B cell (primary cell): ENCODE measurements around the gene AUTS2. TPM values are rescaled to one million over a fixed set of nuclear protein-coding genes. Genes with fewer than 3 reads are reported as not detected.

Experiments
- ATAC-seq: fragments of 200-7000 bp; cut with Tn5 transposase; one replicate; pipeline ENCODE4 v1.10.0; 2021; ENCODE audit warnings: low read depth, mild to moderate bottlenecking, moderate number of reproducible peaks, moderate library complexity
- CTCF ChIA-PET: fragments of 350-600 bp; sonication (Branson Sonifier 250); formaldehyde crosslinking; loops from one replicate; lab custom pipeline; 2021; ENCODE audit warnings: antibody characterized with exemption, inconsistent platforms; lab: Charles Lee
- POLR2A ChIA-PET: fragments of 350-600 bp; sonication (Branson Sonifier 250); formaldehyde crosslinking; loops from one replicate; lab custom pipeline; 2021; ENCODE audit warnings: antibody characterized with exemption; lab: Charles Lee
- DNase-seq: peaks from one replicate; pipeline ENCODE4 v3.0.0; 2013
- H2AFZ ChIP-seq: 2 replicates; pipeline ENCODE4 v1.6.1; 2012; ENCODE audit warnings: mild to moderate bottlenecking, low read depth, low read length; ENCODE audit not compliant: insufficient read depth, poor library complexity, severe bottlenecking
- H3K27ac ChIP-seq, 2 donors: 1 replicate in 1 of 2; 2 replicates in 1 of 2; pipeline ENCODE4 v1.5.1; 2012 to 2013; ENCODE audit warnings: low read length in 2 of 2, mild to moderate bottlenecking in 2 of 2, moderate library complexity in 1 of 2
- H3K27me3 ChIP-seq, 4 experiments: fragments of 200-600 bp in 1 of 4; sonication (generic) in 1 of 4; replicated peaks in 1 of 4; 1 replicate in 2 of 4; 2 replicates in 2 of 4; pipeline versions ENCODE4 v1.6.1 to v1.7.0; 2013 to 2016; ENCODE audit warnings: low read length in 3 of 4, mild to moderate bottlenecking in 2 of 4, mixed read lengths in 1 of 4, moderate library complexity in 1 of 4; ENCODE audit not compliant: insufficient read depth in 4 of 4, control insufficient read depth in 3 of 4; ENCODE audit errors: control extremely low read depth in 1 of 4
- H3K36me3 ChIP-seq, 2 experiments: replicated peaks in 1 of 2; 1 replicate in 1 of 2; 2 replicates in 1 of 2; pipeline versions ENCODE4 v1.6.1 to v1.7.1; 2013; ENCODE audit warnings: low read length in 1 of 2; ENCODE audit not compliant: insufficient read depth in 2 of 2, control insufficient read depth in 1 of 2; ENCODE audit errors: control extremely low read depth in 1 of 2, extremely low read depth in 1 of 2
- H3K4me1 ChIP-seq, 2 donors: fragments of 200-600 bp in 1 of 2; sonication (generic) in 1 of 2; 1 replicate in 1 of 2; 2 replicates in 1 of 2; pipeline versions ENCODE4 v1.5.1 to v1.6.1; 2013 to 2017; ENCODE audit warnings: low read length in 2 of 2; ENCODE audit not compliant: control insufficient read depth in 2 of 2, insufficient read depth in 2 of 2
- H3K4me2 ChIP-seq: replicated peaks from 2 replicates; pipeline ENCODE3; 2012; ENCODE audit warnings: mild to moderate bottlenecking, low read depth, low read length; ENCODE audit not compliant: poor library complexity, severe bottlenecking
- H3K4me3 ChIP-seq, 5 experiments: fragments of 200-600 bp in 1 of 5; sonication (generic) in 1 of 5; 1 replicate in 3 of 5; 2 replicates in 2 of 5; pipeline versions ENCODE4 v1.5.1 to v1.7.0; 2011 to 2016; ENCODE audit warnings: low read length in 4 of 5, mild to moderate bottlenecking in 4 of 5, low read depth in 2 of 5, control low read depth in 1 of 5, moderate library complexity in 1 of 5; ENCODE audit not compliant: insufficient read depth in 1 of 5; ENCODE audit errors: control extremely low read depth in 1 of 5, extremely low read depth in 1 of 5
- H3K79me2 ChIP-seq: fragments of 200-600 bp; sonication (generic); one replicate; pipeline ENCODE4 v1.6.0; 2016; ENCODE audit warnings: low read length; ENCODE audit not compliant: control insufficient read depth, insufficient read depth
- H3K9ac ChIP-seq: fragments of 200-600 bp; sonication (generic); 2 replicates; pipeline ENCODE4 v1.6.1; 2017; ENCODE audit warnings: mild to moderate bottlenecking, low read length, moderate library complexity
- H3K9me3 ChIP-seq, 3 donors: one replicate each; pipeline versions ENCODE4 v1.6.1 to v1.7.1; 2013; ENCODE audit warnings: low read length in 2 of 3; ENCODE audit not compliant: control insufficient read depth in 2 of 3, insufficient read depth in 1 of 3; ENCODE audit errors: control extremely low read depth in 1 of 3
- H4K20me1 ChIP-seq: 2 replicates; pipeline ENCODE4 v1.6.0; 2012; ENCODE audit warnings: mild to moderate bottlenecking, low read length; ENCODE audit not compliant: insufficient read depth, control insufficient read depth, poor library complexity, severe bottlenecking
- H3K27ac Mint-ChIP-seq: one replicate; pipeline ENCODE4 v1.8.0; 2021; ENCODE audit warnings: mixed read lengths
- H3K27me3 Mint-ChIP-seq: one replicate; pipeline ENCODE4 v1.8.0; 2021; ENCODE audit warnings: mixed read lengths
- H3K4me1 Mint-ChIP-seq: one replicate; pipeline ENCODE4 v1.8.0; 2021; ENCODE audit warnings: mixed read lengths
- H3K4me3 Mint-ChIP-seq: one replicate; pipeline ENCODE4 v1.8.0; 2021; ENCODE audit warnings: mixed read lengths
- H3K9me3 Mint-ChIP-seq: one replicate; pipeline ENCODE4 v1.8.0; 2022; ENCODE audit warnings: mixed read lengths; ENCODE audit not compliant: insufficient read depth
- CTCF ChIP-seq: fragments of 200-600 bp; IDR thresholded peaks from one replicate; pipeline ENCODE4 v1.8.0; 2022; ENCODE audit warnings: antibody characterized with exemption, mild to moderate bottlenecking
- EZH2 ChIP-seq: IDR thresholded peaks from 2 replicates; pipeline ENCODE4 v1.6.1; 2012; ENCODE audit warnings: borderline replicate concordance, low read depth, mild to moderate bottlenecking, moderate library complexity, low read length; ENCODE audit not compliant: insufficient read depth, poor library complexity, severe bottlenecking
- WGBS: methylation state at CpG from one replicate; pipeline ENCODE4 v1.1.5; 2013; ENCODE audit warnings: missing lambda C conversion rate; ENCODE audit not compliant: insufficient coverage; 5-methylcytosine and 5-hydroxymethylcytosine counted together
- intact Hi-C: fragments of 100-400 bp; cut with micrococcal nuclease; formaldehyde crosslinking; loops from one replicate; pipeline ENCODE4 v1.10.0; 2022
- polyA plus RNA-seq: library from polyadenylated mRNA; depleted of rRNA; stranded (reverse); fragments of >200 nt; gene quantifications from 2 replicates; pipeline ENCODE4 v1.2.3, GENCODE V29; 2012
- total RNA-seq, 2 donors: library from RNA; stranded (reverse); fragments of 120-200 nt in 1 of 2; gene quantifications; 1 replicate in 1 of 2; 2 replicates in 1 of 2; pipeline versions ENCODE4 v1.2.3 to v1.2.4, GENCODE V29; 2013 to 2022

AUTS2 gene
- total and polyA plus RNA-seq, 2 donors (not counting 1 experiment from before 2014, with no cell fraction given), result 22.3 to 35.0 TPM

GRCh38 chr7:70618020-70618551 is 1019.8 kb downstream of the AUTS2 start:
- Mint-ChIP-seq H3K4me3 (no peak overlapping the region), H3K27ac (no peak overlapping the region), H3K27me3 (no peaks in the 10 kb centered on the region), H3K4me1 (peaks cover 19% of the 10 kb centered on the region), H3K9me3 (no peaks in the 10 kb centered on the region)
- Histone ChIP-seq H2AFZ (no peak overlapping the region), H3K9me3 (peaks cover 0 to 5% (median 0%) of the 10 kb centered on the region in 3 donors), H3K9ac (no peak overlapping the region), H3K27ac (no peak overlapping the region), H3K4me2 (no peak overlapping the region), H3K4me1 (peaks cover 4 to 14% of the 10 kb centered on the region in 2 donors), H3K4me3 (no peak overlapping the region), H3K27me3 (no peaks in the 10 kb centered on the region), H3K36me3 (no peaks in the 10 kb centered on the region), H3K79me2 (no peaks in the 10 kb centered on the region), H4K20me1 (no peaks in the 10 kb centered on the region)
- ATAC-seq (no peak), DNase-seq (no peak)
- intact Hi-C loops, result no loop called here
- TF ChIP-seq EZH2 (no peak), CTCF (no peak)
- ChIA-PET CTCF (no interaction called here), POLR2A (no interaction called here)
- WGBS, result 84% methylated on average over 9 of the region's 10 CpGs

- no peak overlapping the region for H2AFZ ChIP-seq
- no peaks in the 10 kb centered on the region for H3K27me3 Mint-ChIP-seq
- H3K9me3 Mint-ChIP-seq, result no peaks in the 10 kb centered on the region
- ChIA-PET POLR2A (no interaction called here), CTCF (no interaction called here)
- H3K4me1 ChIP-seq, result peaks cover 4 to 9% of the 10 kb centered on the region in 2 donors
- no peak for TF ChIP-seq EZH2
- no peak for TF ChIP-seq CTCF
- H3K27ac Mint-ChIP-seq, result no peak overlapping the region
- H3K4me1 Mint-ChIP-seq, result peaks cover 10% of the 10 kb centered on the region
- 89% methylated on average over 9 of the region's 12 CpGs for WGBS
- H3K79me2 ChIP-seq, result no peaks in the 10 kb centered on the region
- H3K27ac ChIP-seq, result no peak overlapping the region
- H3K4me3 ChIP-seq, result no peak overlapping the region
- no peak overlapping the region for H3K9ac ChIP-seq
- no peak for ATAC-seq
- H3K4me3 Mint-ChIP-seq, result no peak overlapping the region
- H3K27me3 ChIP-seq, result no peaks in the 10 kb centered on the region
- H3K4me2 ChIP-seq, result no peak overlapping the region
- no peak for DNase-seq
- peaks cover 0 to 5% (median 0%) of the 10 kb centered on the region in 3 donors for H3K9me3 ChIP-seq
- intact Hi-C loops, result no loop called here
- no peaks in the 10 kb centered on the region for H3K36me3 ChIP-seq
- no peaks in the 10 kb centered on the region for H4K20me1 ChIP-seq
These were observed 1020.9 kb downstream of the AUTS2 start for GRCh38 chr7:70619130-70619529.
